GM12874 (cell line): ENCODE data around the gene NUTM2F.

Experiments used
- CTCF ChIP-seq: IDR thresholded peaks from 2 replicates; pipeline ENCODE4 v1.5.1; 2011; ENCODE audit warnings: low read depth, mild to moderate bottlenecking, control low read depth, low read length, moderate library complexity; ENCODE audit not compliant: insufficient read depth

Gene NUTM2F

GRCh38 chr9:94287877-94288513 is 40.4 kb downstream of the NUTM2F start:
- TF ChIP-seq CTCF = no peak

GRCh38 chr9:94286116-94286515 is 42.3 kb downstream of the NUTM2F start:
- no peak for TF ChIP-seq CTCF

- no peak for TF ChIP-seq CTCF
These were observed 47.3 kb downstream of the NUTM2F start for GRCh38 chr9:94281101-94281500.

GRCh38 chr9:94280409-94280989 is 47.9 kb downstream of the NUTM2F start:
- TF ChIP-seq CTCF = no peak

GRCh38 chr9:94277885-94278536 is 50.4 kb downstream of the NUTM2F start:
- no peak for TF ChIP-seq CTCF

GRCh38 chr9:94270009-94270408 is 58.4 kb downstream of the NUTM2F start:
- no peak for TF ChIP-seq CTCF

- no peak for TF ChIP-seq CTCF
These were observed 59.2 kb downstream of the NUTM2F start for GRCh38 chr9:94269264-94269663.
